ENCODE measurements around the gene LYST. TPM values are rescaled to one million over a fixed set of nuclear protein-coding genes. Genes with fewer than 3 reads are reported as not detected.

Gene LYST
- total and polyA plus RNA-seq, 2 of the 8 experiments (the other 6 are each of a cell fraction or from before 2014, with no cell fraction given) = 0.29 to 0.58 TPM

GRCh38 chr1:235866205-235866912 lies at the start of gene LYST (continued):
- TF ChIP-seq E2F6 (IDR thresholded peaks at IDR 0.05) (peak; percentile 20; the same call in 1 of the 2 replicates), SAP30 (IDR thresholded peaks at IDR 0.05; ENCODE audit: insufficient read depth, insufficient replicate concordance, low read length) (peak; percentile 91), SP2 (IDR thresholded peaks at IDR 0.05; ENCODE audit: low read length) (no peak), GABPA (IDR thresholded peaks at IDR 0.05; ENCODE audit: borderline replicate concordance, insufficient read depth, low read length) (no peak), RXRA (IDR thresholded peaks at IDR 0.05; ENCODE audit: insufficient read depth, low read depth, low read length) (no peak), CBX8 (IDR thresholded peaks at IDR 0.05; ENCODE audit: borderline replicate concordance, low read depth, low read length) (no peak), NANOG (IDR thresholded peaks at IDR 0.05; ENCODE audit: insufficient read depth, low read depth, low read length, poor library complexity, severe bottlenecking) (no peak), USF2 (IDR thresholded peaks at IDR 0.05; ENCODE audit: low read length) (no peak), SP4 (IDR thresholded peaks at IDR 0.05; ENCODE audit: low read length) (no peak), TBP (IDR thresholded peaks at IDR 0.05; ENCODE audit: low read depth, low read length) (no peak), RAD21 (IDR thresholded peaks at IDR 0.05 in 1 of 2, conservative IDR thresholded peaks at IDR 0.05 in 1 of 2; ENCODE audit: low read depth in 2 of 2, low read length in 2 of 2) (peak; percentile 57 to 59), RFX5 (IDR thresholded peaks at IDR 0.05; ENCODE audit: borderline replicate concordance, low read depth, low read length) (no peak), EP300 (IDR thresholded peaks at IDR 0.05; ENCODE audit: borderline replicate concordance in 1 of 2, low read depth in 2 of 2, low read length in 2 of 2) (no peak), CTBP2 (IDR thresholded peaks at IDR 0.05; ENCODE audit: borderline replicate concordance, insufficient read depth, insufficient read length, low read length) (peak; percentile 32), SIN3A (conservative IDR thresholded peaks at IDR 0.05 in 1 of 2, IDR thresholded peaks at IDR 0.05 in 1 of 2; ENCODE audit: low read depth in 1 of 2, low read length in 2 of 2) (peak; percentile 96), SRF (IDR thresholded peaks at IDR 0.05; ENCODE audit: low read depth, low read length) (0 out of 2 replicates have a peak, but pooled peaks have one; percentile 0), YY1 (IDR thresholded peaks at IDR 0.05; ENCODE audit: low read depth, low read length) (no peak), ZNF274 (IDR thresholded peaks at IDR 0.05; ENCODE audit: borderline replicate concordance, extremely low read depth, low read length) (no peak), HDAC6 (IDR thresholded peaks at IDR 0.05; ENCODE audit: low read depth, low read length) (no peak), KDM4A (IDR thresholded peaks at IDR 0.05; ENCODE audit: low read depth, low read length, severe bottlenecking) (peak; percentile 94), JUN (IDR thresholded peaks at IDR 0.05; ENCODE audit: low read depth, low read length) (no peak)

Measured in H1 (cell line).